Inflammatory macrophage treated with lipopolysaccharide for 1 hour (primary cell): ENCODE results near the gene PFDN1.
"Not testable (repeated sequence)": the region's sequence is repeated elsewhere in the genome, so short reads cannot be mapped to it uniquely, and the experiment has no call there.

ENCODE experiments used
- DNase-seq, 2 donors: peaks; one replicate each; pipeline ENCODE4 v3.0.0-alpha.2; 2020 to 2022

Gene PFDN1

GRCh38 chr5:140207250-140207964, 95.5 kb downstream of the PFDN1 start:
- DNase-seq = peak; percentile 36 to 43

GRCh38 chr5:140205952-140206351, 96.9 kb downstream of the PFDN1 start:
- DNase-seq = no peak

- DNase-seq = peak; percentile 42 to 61
Observed at GRCh38 chr5:140205216-140205615, 97.7 kb downstream of the PFDN1 start.

- DNase-seq = no peak
Observed at GRCh38 chr5:140202610-140203009, 100.3 kb downstream of the PFDN1 start.

- no peak for DNase-seq
Observed at GRCh38 chr5:140202078-140202477, 100.8 kb downstream of the PFDN1 start.

GRCh38 chr5:140198915-140199314, 104.0 kb downstream of the PFDN1 start:
- not testable (repeated sequence) for DNase-seq

- DNase-seq = no peak
Observed at GRCh38 chr5:140197023-140197422, 105.9 kb downstream of the PFDN1 start.

GRCh38 chr5:140196115-140196814, 106.6 kb downstream of the PFDN1 start:
- peak; percentile 38 to 41 for DNase-seq
